ENCODE results near the gene ELOVL5. TPM values are rescaled to one million over a fixed set of nuclear protein-coding genes. Genes with fewer than 3 reads are reported as not detected.
"Not testable (repeated sequence)": the region's sequence is repeated elsewhere in the genome, so short reads cannot be mapped to it uniquely, and the experiment has no call there.

Gene ELOVL5
- total RNA-seq, 1 donor from 2014 or later = 19.0 TPM

DNA sequence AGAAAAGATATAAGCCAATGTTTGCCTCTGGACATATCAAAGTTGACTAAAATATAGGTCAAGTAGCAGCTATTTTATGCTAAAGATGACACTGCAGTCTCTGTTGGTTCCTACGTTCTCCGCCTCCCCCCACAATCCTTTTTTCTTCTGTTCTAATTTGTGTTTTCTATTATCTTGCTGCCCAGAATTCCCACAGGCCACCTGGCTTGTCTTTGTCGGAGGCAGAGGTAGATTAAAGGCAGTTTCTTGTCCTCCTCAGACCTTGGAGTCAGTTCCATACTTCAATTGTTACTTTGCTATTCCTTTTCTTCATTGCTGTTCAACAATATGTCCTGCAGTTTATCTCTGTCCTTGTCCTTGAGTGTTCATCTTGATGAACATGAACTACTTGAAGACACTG, 3.6 kb upstream of the ELOVL5 start:
- no peak for DNase-seq
- Histone ChIP-seq H3K36me3 (no peaks in the 10 kb centered on the region), H3K4me1 (peaks cover 14% of the 10 kb centered on the region), H3K27me3 (ENCODE audit: low read depth) (no peaks in the 10 kb centered on the region), H3K9me3 (replicated peaks) (no peaks in the 10 kb centered on the region), H3K4me3 (no peak overlapping the region), H3K27ac (replicated peaks) (no peak overlapping the region)
- TF ChIP-seq, protein P1, sequence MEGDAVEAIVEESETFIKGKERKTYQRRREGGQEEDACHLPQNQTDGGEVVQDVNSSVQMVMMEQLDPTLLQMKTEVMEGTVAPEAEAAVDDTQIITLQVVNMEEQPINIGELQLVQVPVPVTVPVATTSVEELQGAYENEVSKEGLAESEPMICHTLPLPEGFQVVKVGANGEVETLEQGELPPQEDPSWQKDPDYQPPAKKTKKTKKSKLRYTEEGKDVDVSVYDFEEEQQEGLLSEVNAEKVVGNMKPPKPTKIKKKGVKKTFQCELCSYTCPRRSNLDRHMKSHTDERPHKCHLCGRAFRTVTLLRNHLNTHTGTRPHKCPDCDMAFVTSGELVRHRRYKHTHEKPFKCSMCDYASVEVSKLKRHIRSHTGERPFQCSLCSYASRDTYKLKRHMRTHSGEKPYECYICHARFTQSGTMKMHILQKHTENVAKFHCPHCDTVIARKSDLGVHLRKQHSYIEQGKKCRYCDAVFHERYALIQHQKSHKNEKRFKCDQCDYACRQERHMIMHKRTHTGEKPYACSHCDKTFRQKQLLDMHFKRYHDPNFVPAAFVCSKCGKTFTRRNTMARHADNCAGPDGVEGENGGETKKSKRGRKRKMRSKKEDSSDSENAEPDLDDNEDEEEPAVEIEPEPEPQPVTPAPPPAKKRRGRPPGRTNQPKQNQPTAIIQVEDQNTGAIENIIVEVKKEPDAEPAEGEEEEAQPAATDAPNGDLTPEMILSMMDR (IDR thresholded peaks at IDR 0.05; ENCODE audit: borderline replicate concordance) = no peak
- intact Hi-C loops (cut with micrococcal nuclease) = no loop called here

DNA sequence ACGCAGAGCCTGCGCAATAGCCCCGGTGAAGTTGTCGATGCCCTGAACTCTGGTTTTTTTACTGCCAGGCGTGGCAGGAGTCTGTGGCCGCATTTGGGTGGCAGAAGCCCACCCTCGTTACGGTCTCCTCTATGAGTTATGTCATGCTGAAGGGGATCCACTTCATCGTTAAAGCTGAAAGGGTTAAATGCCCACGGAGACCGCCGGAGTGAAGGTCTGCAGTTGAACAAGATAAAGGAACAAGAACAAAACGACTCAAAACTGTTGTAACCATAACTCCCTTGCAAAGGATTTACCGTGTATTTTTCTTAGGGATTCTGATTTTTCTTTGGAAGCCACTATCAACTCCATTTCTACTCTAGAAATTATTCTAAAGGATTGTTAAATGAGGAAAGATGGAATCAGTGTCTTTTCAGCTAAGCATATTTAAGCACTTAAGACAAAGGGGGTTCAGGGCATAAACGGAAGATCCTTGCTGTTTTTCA, 501 bp upstream of the ELOVL5 start:
- TF ChIP-seq, protein P1 (IDR thresholded peaks at IDR 0.05; ENCODE audit: borderline replicate concordance) = no peak
- no peak for DNase-seq
- Histone ChIP-seq H3K9me3 (replicated peaks) (no peaks in the 10 kb centered on the region), H3K4me1 (peaks cover 37% of the 10 kb centered on the region), H3K27ac (replicated peaks) (peak overlapping the region; percentile 98), H3K27me3 (ENCODE audit: low read depth) (no peaks in the 10 kb centered on the region), H3K36me3 (peaks cover 4% of the 10 kb centered on the region), H3K4me3 (peak overlapping the region; percentile 99)
- intact Hi-C loops (cut with micrococcal nuclease) = loop anchor here (5.0 to 10.0 kb wide), 2 partner anchors 47 to 136 kb away; no protein-coding TSS in a partner anchor

DNA sequence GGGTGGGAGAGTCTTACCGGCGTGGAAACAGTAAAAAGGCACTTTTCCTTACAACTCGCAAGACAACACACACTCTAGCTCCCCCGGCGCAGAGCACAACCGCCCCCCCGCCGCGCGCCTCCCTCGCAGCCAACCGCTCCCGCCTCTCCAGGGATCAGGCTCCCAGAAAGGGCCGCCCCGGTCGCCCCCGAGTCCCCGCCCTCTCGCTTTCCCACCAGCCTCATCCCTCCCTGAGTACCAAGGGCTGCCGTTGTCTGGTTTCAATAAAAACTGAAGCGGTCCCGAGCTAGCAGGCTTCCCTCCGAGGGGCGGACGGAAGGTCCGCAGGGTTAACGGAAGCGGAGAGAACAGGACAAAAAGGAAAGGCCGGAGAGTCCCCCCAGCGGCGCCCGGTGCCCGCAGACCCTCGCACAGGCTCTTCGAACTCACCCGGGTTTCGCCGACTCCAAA, 804 bp downstream of the ELOVL5 start:
- H3K9me3 ChIP-seq (replicated peaks) = no peaks in the 10 kb centered on the region
- DNase-seq = peak; percentile 79
- no peaks in the 10 kb centered on the region for H3K27me3 ChIP-seq (ENCODE audit: low read depth)
- peak overlapping the region; percentile 99 for H3K4me3 ChIP-seq
- H3K27ac ChIP-seq (replicated peaks) = peak overlapping the region; percentile 98
- intact Hi-C loops (cut with micrococcal nuclease) = loop anchor here (5.0 to 10.0 kb wide), 2 partner anchors 46 to 137 kb away; no protein-coding TSS in a partner anchor
- H3K36me3 ChIP-seq = peaks cover 4% of the 10 kb centered on the region
- TF ChIP-seq, protein P1 (IDR thresholded peaks at IDR 0.05; ENCODE audit: borderline replicate concordance) = no peak
- H3K4me1 ChIP-seq = peaks cover 43% of the 10 kb centered on the region

DNA sequence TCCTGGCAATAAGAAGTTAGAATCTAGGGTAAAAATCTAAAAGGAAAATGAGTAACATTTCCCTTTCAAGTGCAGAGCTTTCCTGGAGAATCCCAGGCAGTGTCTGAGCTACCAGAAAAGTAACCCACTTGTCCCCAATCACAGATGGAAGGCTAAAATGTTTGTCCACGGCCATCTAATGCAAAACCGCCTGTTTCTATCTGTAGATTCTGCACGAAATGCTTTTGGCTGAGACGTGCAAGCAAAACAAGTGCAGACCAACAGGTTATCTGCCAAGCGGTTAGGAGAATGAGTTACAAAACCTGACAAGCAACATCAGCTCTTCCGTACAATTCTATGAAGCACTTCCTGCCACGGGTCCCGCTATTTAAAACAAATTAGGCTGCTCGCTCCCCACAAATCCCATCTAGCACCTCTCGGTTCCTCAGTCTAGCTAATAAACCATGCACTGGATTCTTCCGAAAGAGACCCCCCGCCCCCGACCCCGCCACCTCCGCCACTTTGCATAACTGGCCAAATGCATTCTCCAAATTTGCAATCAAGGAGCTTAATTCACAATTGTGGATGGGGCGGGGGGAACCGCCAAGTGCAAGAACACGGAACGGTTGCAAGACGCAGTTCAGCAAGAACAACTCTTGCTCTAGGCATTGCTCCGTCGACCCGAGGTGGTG, 1.4 kb downstream of the ELOVL5 start:
- peak overlapping the region; percentile 99 for H3K4me3 ChIP-seq
- H3K27ac ChIP-seq (replicated peaks) = peak overlapping the region; percentile 98
- intact Hi-C loops (cut with micrococcal nuclease) = loop anchor here (5.0 to 10.0 kb wide), 2 partner anchors 45 to 137 kb away; no protein-coding TSS in a partner anchor
- TF ChIP-seq, protein P1 (IDR thresholded peaks at IDR 0.05; ENCODE audit: borderline replicate concordance) = no peak
- H3K4me1 ChIP-seq = peaks cover 48% of the 10 kb centered on the region
- peaks cover 4% of the 10 kb centered on the region for H3K36me3 ChIP-seq
- no peaks in the 10 kb centered on the region for H3K9me3 ChIP-seq (replicated peaks)
- DNase-seq = no peak
- H3K27me3 ChIP-seq (ENCODE audit: low read depth) = no peaks in the 10 kb centered on the region

DNA sequence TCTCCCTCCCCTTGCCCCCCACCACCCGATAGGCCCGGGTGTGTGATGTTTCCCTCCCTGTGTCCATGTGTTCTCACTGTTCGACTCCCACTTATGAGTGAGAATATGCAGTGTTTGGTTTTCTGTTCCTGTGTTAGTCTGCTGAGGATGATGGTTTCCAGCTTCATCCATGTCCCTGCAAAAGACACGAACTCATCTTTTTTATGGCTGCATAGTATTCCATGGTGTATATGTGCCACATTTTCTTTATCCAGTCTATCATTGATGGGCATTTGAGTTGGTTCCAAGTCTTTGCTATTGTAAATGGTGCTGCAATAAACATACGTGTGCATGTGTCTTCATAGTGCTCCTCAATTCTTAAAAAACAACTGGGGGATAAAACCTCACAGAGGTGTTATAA, 2.7 kb downstream of the ELOVL5 start:
- H3K9me3 ChIP-seq (replicated peaks); DNase-seq; H3K36me3 ChIP-seq; H3K27me3 ChIP-seq (ENCODE audit: low read depth); H3K4me3 ChIP-seq; H3K27ac ChIP-seq (replicated peaks): not testable (repeated sequence)
- intact Hi-C loops (cut with micrococcal nuclease) = loop anchor here (5.0 to 10.0 kb wide), 2 partner anchors 44 to 139 kb away; no protein-coding TSS in a partner anchor
- H3K4me1 ChIP-seq = peaks cover 59% of the 10 kb centered on the region

DNA sequence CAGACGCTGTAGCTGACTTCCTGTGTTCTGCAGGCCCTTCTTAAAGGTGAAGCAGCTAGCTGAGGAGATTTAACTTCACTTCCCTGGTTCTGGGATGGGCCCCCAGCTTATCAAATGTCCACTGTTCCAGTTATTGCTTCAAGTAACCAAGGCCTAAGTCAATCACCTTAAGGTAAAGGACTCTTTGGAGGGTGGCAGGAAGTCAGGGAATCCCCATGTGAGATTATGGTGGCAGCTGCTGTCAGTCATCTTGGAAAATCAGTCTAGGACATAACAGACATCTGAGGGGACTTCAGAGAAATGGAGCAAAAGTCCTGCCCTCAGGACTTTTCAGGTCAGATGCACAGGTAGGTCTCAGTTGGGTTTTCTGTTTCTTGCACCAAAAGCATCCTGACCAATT, 3.8 kb downstream of the ELOVL5 start:
- no peak for DNase-seq
- TF ChIP-seq, protein P1 (IDR thresholded peaks at IDR 0.05; ENCODE audit: borderline replicate concordance) = no peak
- no peak overlapping the region for H3K27ac ChIP-seq (replicated peaks)
- no peak overlapping the region for H3K4me3 ChIP-seq
- H3K36me3 ChIP-seq = peaks cover 4% of the 10 kb centered on the region
- intact Hi-C loops (cut with micrococcal nuclease) = loop anchor here (5.0 to 10.0 kb wide), 2 partner anchors 43 to 140 kb away; no protein-coding TSS in a partner anchor
- peaks cover 67% of the 10 kb centered on the region for H3K4me1 ChIP-seq
- no peaks in the 10 kb centered on the region for H3K9me3 ChIP-seq (replicated peaks)
- no peaks in the 10 kb centered on the region for H3K27me3 ChIP-seq (ENCODE audit: low read depth)
